NCI-H187 treated with DMSO at 0.1 percent for 48 hours (cell line): ENCODE results near the gene TMX4.
"Not testable (repeated sequence)": the region's sequence is repeated elsewhere in the genome, so short reads cannot be mapped to it uniquely, and the experiment has no call there.

Source experiments
- DNase-seq: peaks from one replicate; lab custom pipeline; 2025; lab: John Stamatoyannopoulos, UW

TMX4 gene

GRCh38 chr20:8019246-8019997 is at the start of gene TMX4:
TSS of gene TMX4 (minus strand) at chr20:8019761. CDS start at chr20:8019613, 148 bp downstream.
- peak; percentile 71 for DNase-seq

GRCh38 chr20:8067082-8067481 is 47.5 kb upstream of the TMX4 start:
- DNase-seq, result no peak

GRCh38 chr20:8066662-8067061 is 47.1 kb upstream of the TMX4 start:
- DNase-seq, result no peak

- no peak for DNase-seq
These were observed 46.1 kb upstream of the TMX4 start for GRCh38 chr20:8065691-8066090.

GRCh38 chr20:8062756-8063155 is 43.2 kb upstream of the TMX4 start:
- DNase-seq, result no peak

- no peak for DNase-seq
These were observed 42.4 kb upstream of the TMX4 start for GRCh38 chr20:8061861-8062518.

GRCh38 chr20:8060977-8061376 is 41.4 kb upstream of the TMX4 start:
- DNase-seq, result peak; percentile 11

GRCh38 chr20:8057871-8058270 is 38.3 kb upstream of the TMX4 start:
- DNase-seq, result no peak

- no peak for DNase-seq
These were observed 35.5 kb upstream of the TMX4 start for GRCh38 chr20:8055096-8055495.

GRCh38 chr20:8050157-8050837 is 30.7 kb upstream of the TMX4 start:
- no peak for DNase-seq

- DNase-seq, result no peak
These were observed 29.7 kb upstream of the TMX4 start for GRCh38 chr20:8049310-8049709.

- no peak for DNase-seq
These were observed 26.4 kb upstream of the TMX4 start for GRCh38 chr20:8045946-8046345.

GRCh38 chr20:8043687-8044282 is 24.2 kb upstream of the TMX4 start:
- peak; percentile 32 for DNase-seq

GRCh38 chr20:8039042-8039441 is 19.5 kb upstream of the TMX4 start:
- no peak for DNase-seq

GRCh38 chr20:8036771-8037170 is 17.2 kb upstream of the TMX4 start:
- DNase-seq, result no peak

GRCh38 chr20:8033151-8033841 is 13.7 kb upstream of the TMX4 start:
- no peak for DNase-seq

- no peak for DNase-seq
These were observed 12.9 kb upstream of the TMX4 start for GRCh38 chr20:8032499-8032898.

- not testable (repeated sequence) for DNase-seq
These were observed 12.0 kb upstream of the TMX4 start for GRCh38 chr20:8031539-8031938.

- no peak for DNase-seq
These were observed 2.1 kb upstream of the TMX4 start for GRCh38 chr20:8021541-8022269.

- DNase-seq, result no peak
These were observed 936 bp upstream of the TMX4 start for GRCh38 chr20:8020314-8021079.

GRCh38 chr20:8019998-8020247 is 362 bp upstream of the TMX4 start:
- DNase-seq, result no peak
